Left lung (tissue), 14 donors: Measurements from ENCODE around the gene RPN1. TPM values are rescaled to one million over a fixed set of nuclear protein-coding genes. Genes with fewer than 3 reads are reported as not detected.

Source experiments
- ATAC-seq: fragments of 200-7000 bp; cut with Tn5 transposase; one replicate; pipeline ENCODE4 v1.9.1; 2020; ENCODE audit warnings: moderate library complexity
- DNase-seq, 4 donors: peaks; one replicate each; pipeline ENCODE4 v3.0.0-alpha.2; 2013 to 2020
- H3K27ac ChIP-seq, 2 donors: fragments of 200-600 bp; sonication (generic) in 1 of 2; one replicate each; pipeline versions ENCODE4 v1.5.0 to v1.8.0; 2020 to 2021
- H3K27me3 ChIP-seq, 2 donors: fragments of 200-600 bp; sonication (generic) in 1 of 2; one replicate each; pipeline versions ENCODE4 v1.5.0 to v1.8.0; 2020 to 2021
- H3K36me3 ChIP-seq, 2 donors: fragments of 200-600 bp; sonication (generic) in 1 of 2; one replicate each; pipeline versions ENCODE4 v1.5.0 to v1.8.0; 2020 to 2021
- H3K4me1 ChIP-seq, 2 donors: fragments of 200-600 bp; one replicate each; pipeline ENCODE4 v1.8.0; 2021
- H3K4me3 ChIP-seq, 2 donors: fragments of 200-600 bp; sonication (generic) in 1 of 2; one replicate each; pipeline versions ENCODE4 v1.5.0 to v1.8.0; 2020 to 2021; ENCODE audit warnings: mild to moderate bottlenecking in 1 of 2
- H3K9me3 ChIP-seq, 2 donors: fragments of 200-600 bp; sonication (generic) in 1 of 2; one replicate each; pipeline versions ENCODE4 v1.5.0 to v1.8.0; 2020 to 2021
- CTCF ChIP-seq, 2 donors: fragments of 200-600 bp; sonication (generic) in 1 of 2; IDR thresholded peaks; one replicate each; pipeline versions ENCODE4 v1.5.0 to v1.8.0; 2021; ENCODE audit warnings: antibody characterized with exemption in 2 of 2
- intact Hi-C, 2 donors: fragments of 100-400 bp; cut with DNase I; formaldehyde crosslinking; loops; one replicate each; pipeline versions ENCODE4 v1.11.2 to v1.14.2; 2022
- long read RNA-seq, 12 donors: library from polyadenylated mRNA in 2 of 12; unstranded in 2 of 12; transcript quantifications; one replicate each; pipeline ENCODE4 v2.0.0 and lab custom pipeline, GENCODE V29; 2019 to 2026
- polyA plus RNA-seq, 6 donors: library from polyadenylated mRNA; unstranded; fragments of 120-200 nt; gene quantifications; one replicate each; pipeline ENCODE4 v1.2.1, GENCODE V29; 2013; ENCODE audit not compliant: insufficient read length in 6 of 6
- total RNA-seq, 2 donors: library from RNA; stranded (reverse); fragmentation: NEBNext Ultra II Directional; extraction: Animal tissue kit (Norgen Biotek cat#: 25700); gene quantifications; one replicate each; pipeline ENCODE4 v1.2.1, GENCODE V29; 2021
- donor health status: DM: no; HTN: yes; CAD: no.
- donor health status: DM: no; HTN: no; CAD: no.

RPN1 gene
- total RNA-seq (100 to 1,000 TPM; 229 to 294 TPM), polyA plus RNA-seq (100 to 1,000 TPM; 132 to 161 (median 149) TPM)
- long read RNA-seq, donor 1, transcript RPN1-201 (10 exons, 2,314 nt): major isoform, 56 of 116 reads
- long read RNA-seq, donor 1, partial matches to known transcripts: 58 of 116 reads
- long read RNA-seq, donor 1, other reads (novel, unspliced or antisense): 0 of 116 reads
- long read RNA-seq, donor 2, transcript RPN1-201 (10 exons, 2,314 nt): major isoform, 45 of 112 reads
- long read RNA-seq, donor 2, partial matches to known transcripts: 66 of 112 reads
- long read RNA-seq, donor 2, other reads (novel, unspliced or antisense): 0 of 112 reads
- long read RNA-seq, donor 3, transcript RPN1-201 (10 exons, 2,314 nt): major isoform, 49 of 56 reads
- long read RNA-seq, donor 3, partial matches to known transcripts: 7 of 56 reads
- long read RNA-seq, donor 3, other reads (novel, unspliced or antisense): 0 of 56 reads
- long read RNA-seq, donor 4, transcript RPN1-201 (10 exons, 2,314 nt): major isoform, 56 of 72 reads
- long read RNA-seq, donor 4, partial matches to known transcripts: 13 of 72 reads
- long read RNA-seq, donor 4, other reads (novel, unspliced or antisense): 2 of 72 reads
- long read RNA-seq, donor 5, transcript RPN1-201 (10 exons, 2,314 nt): major isoform, 44 of 73 reads
- long read RNA-seq, donor 5, partial matches to known transcripts: 26 of 73 reads
- long read RNA-seq, donor 5, other reads (novel, unspliced or antisense): 0 of 73 reads
- long read RNA-seq, donor 6, transcript RPN1-201 (10 exons, 2,314 nt): major isoform, 53 of 67 reads
- long read RNA-seq, donor 6, partial matches to known transcripts: 14 of 67 reads
- long read RNA-seq, donor 6, other reads (novel, unspliced or antisense): 0 of 67 reads
- long read RNA-seq, donor 7, transcript RPN1-201 (10 exons, 2,314 nt): major isoform, 24 of 31 reads
- long read RNA-seq, donor 7, partial matches to known transcripts: 6 of 31 reads
- long read RNA-seq, donor 7, other reads (novel, unspliced or antisense): 0 of 31 reads
- long read RNA-seq, donor 8, transcript RPN1-201 (10 exons, 2,314 nt): major isoform, 57 of 83 reads
- long read RNA-seq, donor 8, partial matches to known transcripts: 24 of 83 reads
- long read RNA-seq, donor 8, other reads (novel, unspliced or antisense): 0 of 83 reads
- long read RNA-seq, donor 9: 0 reads
- long read RNA-seq, donor 10, transcript RPN1-201 (10 exons, 2,314 nt): major isoform, 107 of 133 reads
- long read RNA-seq, donor 10, partial matches to known transcripts: 16 of 133 reads
- long read RNA-seq, donor 10, other reads (novel, unspliced or antisense): 9 of 133 reads
- long read RNA-seq, donor 11, transcript RPN1-201 (10 exons, 2,314 nt): major isoform, 51 of 87 reads
- long read RNA-seq, donor 11, partial matches to known transcripts: 35 of 87 reads
- long read RNA-seq, donor 11, other reads (novel, unspliced or antisense): 0 of 87 reads
- long read RNA-seq, donor 12, transcript RPN1-201 (10 exons, 2,314 nt): major isoform, 32 of 50 reads
- long read RNA-seq, donor 12, partial matches to known transcripts: 18 of 50 reads
- long read RNA-seq, donor 12, other reads (novel, unspliced or antisense): 0 of 50 reads

GRCh38 chr3:128650096-128651050 lies at the start of gene RPN1:
TSS of gene RPN1 (minus strand) at chr3:128650818. CDS start at chr3:128650800, 18 bp downstream.
- Histone ChIP-seq H3K4me1 (peaks cover 10 to 48% of the 10 kb centered on the region in 2 donors), H3K27me3 (no peaks in the 10 kb centered on the region), H3K9me3 (no peaks in the 10 kb centered on the region), H3K27ac (peak within 1 kb of the TSS; percentile 93 to 98), H3K4me3 (peak within 1 kb of the TSS; percentile 100), H3K36me3 (peaks cover 0 to 3% of the 10 kb centered on the region in 2 donors)
- ATAC-seq (peak; percentile 100), DNase-seq (peak; percentile 93 to 98 (median 98))
- TF ChIP-seq CTCF (IDR thresholded peaks at IDR 0.05): no peak
- intact Hi-C loops: no loop called here

GRCh38 chr3:128698211-128699047 lies 47.8 kb upstream of the RPN1 start:
- DNase-seq: peak in 3 of 4 donors; percentile 39 to 88 (median 45)
- intact Hi-C loops: no loop called here
- ATAC-seq: peak; percentile 86
- Histone ChIP-seq H3K27me3 (no peaks in the 10 kb centered on the region), H3K4me3 (peak overlapping the region; percentile 47 to 49), H3K4me1 (peaks cover 0 to 31% of the 10 kb centered on the region in 2 donors), H3K9me3 (no peaks in the 10 kb centered on the region), H3K27ac (peak overlapping the region in 1 of 2 donors; percentile 71), H3K36me3 (no peaks in the 10 kb centered on the region)
- no peak for TF ChIP-seq CTCF (IDR thresholded peaks at IDR 0.05)

- no peak overlapping the region for H3K4me3 ChIP-seq
- peaks cover 0 to 22% of the 10 kb centered on the region in 2 donors for H3K4me1 ChIP-seq
- H3K36me3 ChIP-seq: no peaks in the 10 kb centered on the region
- no peaks in the 10 kb centered on the region for H3K27me3 ChIP-seq
- peak overlapping the region in 1 of 2 donors; percentile 55 for H3K27ac ChIP-seq
- DNase-seq: no peak
- TF ChIP-seq CTCF (IDR thresholded peaks at IDR 0.05): no peak
- no peaks in the 10 kb centered on the region for H3K9me3 ChIP-seq
- intact Hi-C loops: no loop called here
- ATAC-seq: no peak
Measured at GRCh38 chr3:128697341-128697740, 46.7 kb upstream of the RPN1 start.
